ENCODE measurements around the gene TMEM120B.
"Not testable (repeated sequence)": the region's sequence is repeated elsewhere in the genome, so short reads cannot be mapped to it uniquely, and the experiment has no call there.

The TMEM120B gene

DNA sequence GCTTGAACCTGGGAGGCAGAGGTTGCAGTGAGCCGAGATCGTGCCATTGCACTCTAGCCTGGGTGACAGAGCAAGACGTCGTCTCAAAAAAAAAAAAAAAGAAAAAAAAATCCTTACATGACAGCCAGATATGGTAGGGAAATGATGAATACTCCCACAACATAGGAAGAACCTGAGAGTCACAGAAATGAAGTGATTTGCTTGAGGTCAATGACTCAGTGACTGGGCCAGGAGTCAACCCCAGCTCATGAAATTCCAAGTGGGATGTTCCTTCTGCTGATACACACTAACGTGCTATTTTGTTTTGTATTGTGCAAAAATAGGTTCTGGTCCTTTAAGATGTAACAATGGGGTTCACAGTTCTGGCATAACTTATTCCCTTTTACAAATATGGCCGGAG, 71.9 kb downstream of the TMEM120B start:
- H3K4me3 ChIP-seq (replicated peaks; ENCODE audit: low read depth, low read length): no peak overlapping the region
- DNase-seq (ENCODE audit: extremely low read depth, low read depth): peak; percentile 56
- TF ChIP-seq, protein P1, sequence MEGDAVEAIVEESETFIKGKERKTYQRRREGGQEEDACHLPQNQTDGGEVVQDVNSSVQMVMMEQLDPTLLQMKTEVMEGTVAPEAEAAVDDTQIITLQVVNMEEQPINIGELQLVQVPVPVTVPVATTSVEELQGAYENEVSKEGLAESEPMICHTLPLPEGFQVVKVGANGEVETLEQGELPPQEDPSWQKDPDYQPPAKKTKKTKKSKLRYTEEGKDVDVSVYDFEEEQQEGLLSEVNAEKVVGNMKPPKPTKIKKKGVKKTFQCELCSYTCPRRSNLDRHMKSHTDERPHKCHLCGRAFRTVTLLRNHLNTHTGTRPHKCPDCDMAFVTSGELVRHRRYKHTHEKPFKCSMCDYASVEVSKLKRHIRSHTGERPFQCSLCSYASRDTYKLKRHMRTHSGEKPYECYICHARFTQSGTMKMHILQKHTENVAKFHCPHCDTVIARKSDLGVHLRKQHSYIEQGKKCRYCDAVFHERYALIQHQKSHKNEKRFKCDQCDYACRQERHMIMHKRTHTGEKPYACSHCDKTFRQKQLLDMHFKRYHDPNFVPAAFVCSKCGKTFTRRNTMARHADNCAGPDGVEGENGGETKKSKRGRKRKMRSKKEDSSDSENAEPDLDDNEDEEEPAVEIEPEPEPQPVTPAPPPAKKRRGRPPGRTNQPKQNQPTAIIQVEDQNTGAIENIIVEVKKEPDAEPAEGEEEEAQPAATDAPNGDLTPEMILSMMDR (IDR thresholded peaks at IDR 0.05; ENCODE audit: low read depth, low read length, missing control alignments): no peak

DNA sequence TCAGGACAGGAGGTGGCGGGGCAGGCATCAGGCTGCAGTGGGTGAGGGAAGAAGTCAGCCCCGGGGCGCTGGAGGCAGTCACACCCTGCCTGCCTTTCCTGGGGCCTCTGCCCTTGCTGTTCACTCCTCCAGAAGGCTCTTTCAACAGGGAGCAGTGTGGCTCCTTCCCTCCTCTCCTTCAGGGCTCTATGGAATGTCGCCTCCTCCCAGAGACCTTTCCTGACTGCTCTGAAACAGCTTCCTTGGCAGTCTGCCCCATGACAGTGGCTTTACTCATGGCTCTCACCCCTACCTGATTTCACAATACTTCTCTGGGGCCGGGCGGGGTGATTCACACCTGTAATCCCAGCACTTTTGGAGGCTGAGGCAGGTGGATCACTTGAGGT, 73.9 kb downstream of the TMEM120B start:
- TF ChIP-seq, protein P1 (IDR thresholded peaks at IDR 0.05; ENCODE audit: low read depth, low read length, missing control alignments): no peak
- H3K4me3 ChIP-seq (replicated peaks; ENCODE audit: low read depth, low read length): no peak overlapping the region
- peak; percentile 77 for DNase-seq (ENCODE audit: extremely low read depth, low read depth)

DNA sequence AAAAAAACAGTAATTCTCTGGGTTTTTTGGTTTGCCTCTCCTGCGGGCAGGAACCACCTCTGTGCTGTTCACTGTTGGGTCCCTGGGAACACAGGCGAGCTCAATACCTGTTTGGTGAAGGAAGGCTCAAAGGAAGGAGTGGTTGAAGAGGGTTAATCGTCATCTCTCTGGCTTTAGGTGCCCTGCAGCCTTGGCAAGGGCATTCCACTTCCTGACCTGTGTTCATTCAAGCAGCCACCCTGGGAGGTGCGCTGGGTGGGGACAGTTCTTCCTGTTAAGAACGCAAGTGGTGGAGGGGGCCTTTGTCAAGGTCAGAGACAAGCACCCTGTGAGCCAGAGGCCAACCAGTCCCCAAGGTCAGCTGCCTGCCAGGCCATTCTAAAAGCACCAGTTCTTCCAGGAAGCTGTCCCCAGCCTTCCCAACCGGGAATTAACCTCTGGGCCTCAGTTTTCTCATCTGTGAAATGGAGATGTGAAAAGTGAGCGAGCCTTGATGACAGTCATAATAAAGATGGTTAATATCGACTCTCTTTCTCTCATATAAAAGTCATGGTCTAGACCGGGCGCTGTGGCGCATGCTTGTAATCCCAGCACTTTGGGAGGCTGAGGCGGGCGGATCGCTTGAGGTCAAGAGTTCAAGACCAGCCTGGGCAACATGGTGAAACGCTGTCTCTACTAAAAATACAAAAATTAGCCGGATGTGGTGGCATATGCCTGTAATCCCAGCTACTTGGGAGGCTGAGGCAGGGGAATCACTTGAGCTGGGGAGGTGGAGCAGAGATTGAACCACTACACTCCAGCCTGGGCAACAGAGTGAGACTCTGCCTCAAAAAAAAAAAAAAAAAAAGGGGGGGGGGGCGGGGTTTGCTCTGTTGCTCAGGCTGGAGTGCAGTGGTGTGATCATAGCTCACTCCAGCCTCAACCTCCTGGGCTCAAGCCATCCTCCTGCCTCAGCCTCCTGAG, 74.8 kb downstream of the TMEM120B start:
- TF ChIP-seq, protein P1 (IDR thresholded peaks at IDR 0.05; ENCODE audit: low read depth, low read length, missing control alignments): no peak
- DNase-seq (ENCODE audit: extremely low read depth, low read depth): no peak
- H3K4me3 ChIP-seq (replicated peaks; ENCODE audit: low read depth, low read length): no peak overlapping the region

DNA sequence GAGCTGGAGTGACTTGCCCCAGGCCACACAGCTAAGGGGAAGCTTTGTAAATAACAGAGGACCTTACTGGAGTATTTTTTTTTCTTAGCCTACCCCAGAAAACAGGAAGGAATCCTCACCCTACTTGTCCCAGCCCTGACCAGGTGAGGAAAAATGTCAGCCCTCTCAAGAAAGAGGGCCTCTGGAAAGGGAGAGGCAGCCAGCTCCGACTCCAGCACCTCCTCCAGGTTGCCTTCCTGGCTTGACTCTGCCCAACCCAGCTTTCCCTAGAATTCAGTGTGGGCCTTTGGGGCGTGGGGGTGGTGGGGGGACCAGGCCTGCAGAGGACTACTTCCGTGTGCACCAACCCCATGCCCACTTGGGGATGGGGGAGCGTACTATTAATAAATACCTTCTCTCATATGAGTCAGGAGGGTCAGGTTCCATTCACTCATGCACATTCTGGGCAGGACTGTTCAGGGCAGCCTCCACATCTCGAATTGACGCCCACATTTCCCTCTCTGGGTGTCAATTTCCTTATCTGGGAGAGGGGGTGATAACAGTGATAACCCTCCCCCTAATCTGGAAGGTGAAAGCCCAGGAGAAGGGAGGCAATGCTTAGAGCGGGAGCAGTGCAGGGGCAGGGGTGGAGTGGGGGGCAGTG, 75.7 kb downstream of the TMEM120B start:
- no peak for DNase-seq (ENCODE audit: extremely low read depth, low read depth)

DNA sequence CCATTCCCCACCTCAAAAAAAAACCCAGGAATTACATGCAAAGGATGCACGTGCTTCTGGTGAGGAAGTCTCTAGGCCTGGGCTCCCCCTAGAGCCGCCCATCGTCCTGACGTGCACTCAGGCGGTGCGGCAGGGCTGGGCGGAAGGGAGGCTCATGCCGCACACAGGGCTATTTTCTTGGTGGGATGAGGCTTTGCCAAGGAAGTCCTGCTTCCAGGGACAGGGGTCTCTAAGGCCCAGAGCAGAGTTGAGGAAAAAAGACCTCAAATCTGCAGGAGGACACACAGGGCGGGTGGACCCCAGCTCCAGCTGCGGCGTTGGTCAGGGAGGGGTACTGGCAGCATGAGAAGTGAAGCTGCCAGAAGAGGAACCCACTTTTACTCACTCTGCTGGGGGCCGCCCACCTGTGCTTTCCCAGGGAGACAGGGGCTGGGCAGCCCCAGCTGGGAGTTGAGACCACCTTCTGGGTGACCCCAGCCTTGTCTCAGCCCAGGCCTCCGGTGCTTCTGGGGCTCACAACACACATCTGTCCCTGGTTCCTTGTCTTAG, 76.8 kb downstream of the TMEM120B start:
- no peak overlapping the region for H3K4me3 ChIP-seq (replicated peaks; ENCODE audit: low read depth, low read length)
- TF ChIP-seq, protein P1 (IDR thresholded peaks at IDR 0.05; ENCODE audit: low read depth, low read length, missing control alignments): no peak
- no peak for DNase-seq (ENCODE audit: extremely low read depth, low read depth)

More for the DNA sequence above, 75.7 kb downstream of the TMEM120B start:
- H3K4me3 ChIP-seq (replicated peaks; ENCODE audit: low read depth, low read length): no peak overlapping the region
- TF ChIP-seq, protein P1 (IDR thresholded peaks at IDR 0.05; ENCODE audit: low read depth, low read length, missing control alignments): no peak

DNA sequence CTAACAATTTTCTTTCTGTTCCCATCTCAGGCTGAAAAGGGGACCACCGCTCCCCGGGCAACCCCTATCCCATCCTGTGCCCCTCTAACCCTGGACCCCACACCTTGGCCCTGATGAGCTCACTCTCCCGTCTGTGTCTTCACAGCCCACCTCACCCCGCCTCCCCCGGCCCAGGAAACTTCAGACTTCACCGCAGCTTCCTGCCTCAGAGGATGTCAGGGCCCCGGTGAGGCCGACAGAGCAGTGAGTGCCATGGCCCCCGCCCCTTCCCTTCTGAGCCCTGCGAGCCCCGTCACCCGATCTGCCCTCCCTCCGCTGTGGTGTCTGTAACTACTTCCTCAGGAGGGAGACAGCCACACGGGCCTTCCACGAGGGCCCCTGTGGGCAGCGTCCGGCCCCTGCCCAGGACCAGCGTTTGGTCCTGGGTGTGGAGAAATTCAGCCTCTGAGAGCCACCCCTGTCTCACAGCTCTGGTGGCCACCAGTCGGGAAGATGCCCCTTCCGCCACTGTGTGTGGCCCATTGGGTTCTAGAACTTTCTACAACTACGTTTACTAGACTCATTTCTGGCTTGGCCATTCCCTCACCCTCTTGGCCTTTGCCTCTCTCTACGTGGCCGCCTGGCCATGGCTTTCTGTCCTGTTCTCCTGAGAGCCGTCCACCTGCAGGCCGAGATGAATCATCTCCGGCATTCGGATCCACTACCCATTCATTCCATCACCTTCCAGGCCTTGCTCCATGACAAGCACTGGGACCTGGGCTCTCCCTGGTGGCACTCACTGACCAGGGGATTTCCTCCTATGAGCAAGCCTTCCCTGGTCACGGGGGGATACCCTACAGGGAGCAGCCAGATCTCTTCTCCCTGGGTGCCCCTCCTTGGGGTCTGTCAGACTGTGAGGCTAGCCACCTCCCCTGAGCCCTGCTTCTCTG, 77.5 kb downstream of the TMEM120B start:
- TF ChIP-seq, protein P1 (IDR thresholded peaks at IDR 0.05; ENCODE audit: low read depth, low read length, missing control alignments): no peak
- no peak overlapping the region for H3K4me3 ChIP-seq (replicated peaks; ENCODE audit: low read depth, low read length)
- DNase-seq (ENCODE audit: extremely low read depth, low read depth): no peak

DNA sequence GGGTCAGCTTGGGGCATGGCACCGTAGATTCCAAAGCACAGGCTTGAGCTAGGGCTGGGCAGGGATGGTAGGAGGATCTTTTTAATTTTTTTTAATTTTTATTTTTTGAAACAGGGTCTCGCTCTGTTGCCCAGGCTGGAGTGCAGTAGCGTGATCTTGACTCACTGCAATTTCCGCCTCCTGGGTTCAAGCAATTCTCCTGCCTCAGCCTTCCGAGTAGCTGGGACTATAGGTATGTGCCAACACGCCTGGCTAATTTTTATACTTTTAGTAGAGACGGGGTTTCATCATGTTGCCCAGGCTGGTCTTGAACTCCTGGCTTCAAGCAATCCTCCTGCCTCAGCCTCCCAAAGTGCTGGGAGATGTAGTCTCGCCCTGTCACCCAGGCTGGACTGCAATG, 78.2 kb downstream of the TMEM120B start:
- H3K4me3 ChIP-seq (replicated peaks; ENCODE audit: low read depth, low read length); DNase-seq (ENCODE audit: extremely low read depth, low read depth): not testable (repeated sequence)

All from HFF-Myc (cell line).